ENCODE results near the gene SLC25A26.

Gene SLC25A26

DNA sequence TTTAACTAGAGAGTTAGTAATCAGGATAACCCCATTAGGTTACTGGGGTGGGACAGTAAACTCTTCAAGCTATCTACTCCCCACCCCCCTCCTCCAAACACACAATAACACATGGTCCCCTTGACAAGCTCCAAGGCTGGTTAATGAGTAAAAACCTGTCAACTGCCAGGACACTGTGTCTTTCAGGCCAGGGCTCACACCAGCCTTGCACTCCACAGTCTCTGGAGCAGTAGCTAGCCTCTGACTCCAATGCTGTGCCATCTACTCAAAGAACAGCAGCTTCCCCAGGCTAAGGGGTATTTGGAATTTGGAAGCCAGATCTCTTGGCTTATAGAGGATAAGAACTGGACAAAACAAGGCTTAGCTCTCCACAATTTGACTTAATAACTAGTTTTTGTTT lies 164.3 kb downstream of the SLC25A26 start:
- intact Hi-C loops (cut with micrococcal nuclease) = no loop called here
- Mint-ChIP-seq H3K4me1 (ENCODE audit: low read depth) (no peaks in the 10 kb centered on the region), H3K9me3 (no peaks in the 10 kb centered on the region), H3K4me3 (no peak overlapping the region), H3K36me3 (ENCODE audit: low read depth) (peaks cover 67% of the 10 kb centered on the region), H3K27me3 (no peaks in the 10 kb centered on the region), H3K27ac (no peak overlapping the region)

DNA sequence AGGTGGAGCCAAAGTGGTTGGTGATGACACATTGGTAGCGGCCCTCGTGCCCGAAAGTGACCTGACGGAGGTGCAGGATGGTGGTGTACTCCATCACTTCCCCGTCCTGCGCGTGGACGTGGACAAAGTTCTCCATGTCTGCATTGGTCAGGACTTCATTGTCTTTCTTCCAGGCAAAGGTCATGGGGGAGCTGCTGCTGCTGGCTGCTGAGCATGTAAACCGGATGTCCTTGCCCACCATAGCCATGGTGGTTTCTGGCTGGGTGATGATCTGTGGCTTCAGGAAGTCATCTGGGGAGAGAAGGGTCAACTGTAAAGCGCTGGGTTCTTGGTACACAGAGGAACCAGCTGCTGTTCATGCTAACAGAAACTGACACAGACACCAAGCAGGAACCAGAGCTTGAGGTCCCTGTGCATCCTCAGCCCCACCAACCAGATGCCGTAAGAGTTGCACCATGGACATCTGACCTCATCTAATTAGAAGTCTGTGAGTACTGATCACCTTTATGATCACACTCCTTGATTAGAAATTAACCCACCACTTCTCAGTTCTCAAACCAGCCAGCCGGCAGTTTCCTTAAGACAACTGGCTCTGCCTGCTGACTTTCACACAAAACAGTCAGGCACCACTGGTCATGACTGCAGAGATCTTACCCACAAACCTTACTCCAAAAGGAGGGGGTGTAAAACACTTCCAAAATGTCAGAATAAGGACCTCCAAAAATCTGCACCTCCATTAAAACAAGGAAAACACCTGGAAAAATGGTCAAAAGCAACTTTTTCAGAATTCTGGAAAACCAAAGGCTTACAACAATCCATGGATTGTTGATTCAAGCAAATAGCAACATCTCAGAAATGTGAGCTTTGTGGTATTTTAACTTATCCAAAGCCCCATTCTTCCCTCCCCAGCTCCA lies 165.5 kb downstream of the SLC25A26 start:
- H3K27ac Mint-ChIP-seq = no peak overlapping the region
- H3K9me3 Mint-ChIP-seq = no peaks in the 10 kb centered on the region
- H3K36me3 Mint-ChIP-seq (ENCODE audit: low read depth) = peaks cover 55% of the 10 kb centered on the region
- no peaks in the 10 kb centered on the region for H3K4me1 Mint-ChIP-seq (ENCODE audit: low read depth)
- no peak overlapping the region for H3K4me3 Mint-ChIP-seq
- H3K27me3 Mint-ChIP-seq = no peaks in the 10 kb centered on the region
- intact Hi-C loops (cut with micrococcal nuclease) = no loop called here

DNA sequence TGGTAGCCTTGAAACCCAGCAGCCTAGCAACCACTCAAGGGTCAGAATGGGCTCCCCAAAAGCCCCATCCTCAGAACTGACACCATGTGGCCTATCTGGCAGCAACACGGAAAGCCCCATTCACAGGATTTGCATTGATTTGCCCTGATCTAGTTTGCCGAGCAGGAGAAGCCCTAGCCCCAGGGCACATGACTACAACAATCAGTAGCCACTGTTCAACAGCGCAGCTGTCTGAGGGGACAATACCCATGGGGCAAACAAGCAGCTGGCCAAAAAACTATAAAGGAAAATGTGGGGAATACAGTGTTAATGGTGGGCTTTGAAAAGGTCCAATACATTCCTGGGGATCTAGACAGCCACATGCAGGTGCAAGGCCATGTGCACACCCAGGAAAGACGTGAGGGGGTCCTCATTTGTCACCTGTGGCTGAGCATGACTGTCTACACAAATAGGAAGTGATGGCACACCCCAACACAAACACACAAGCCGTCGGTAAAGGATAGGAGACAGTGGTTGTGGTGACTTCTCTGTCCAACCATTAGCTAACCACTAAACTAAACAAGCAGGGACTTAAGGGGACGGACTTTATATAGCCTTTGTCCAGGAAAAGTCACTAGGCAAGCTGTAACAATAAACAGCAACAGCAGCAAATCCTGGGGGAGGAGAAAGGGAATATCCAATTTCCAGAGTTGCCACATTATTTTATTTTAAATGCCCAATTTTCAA lies 166.3 kb downstream of the SLC25A26 start:
- H3K27me3 Mint-ChIP-seq = no peaks in the 10 kb centered on the region
- no peaks in the 10 kb centered on the region for H3K4me1 Mint-ChIP-seq (ENCODE audit: low read depth)
- no peak overlapping the region for H3K27ac Mint-ChIP-seq
- peaks cover 47% of the 10 kb centered on the region for H3K36me3 Mint-ChIP-seq (ENCODE audit: low read depth)
- no peaks in the 10 kb centered on the region for H3K9me3 Mint-ChIP-seq
- no peak overlapping the region for H3K4me3 Mint-ChIP-seq
- intact Hi-C loops (cut with micrococcal nuclease) = no loop called here

DNA sequence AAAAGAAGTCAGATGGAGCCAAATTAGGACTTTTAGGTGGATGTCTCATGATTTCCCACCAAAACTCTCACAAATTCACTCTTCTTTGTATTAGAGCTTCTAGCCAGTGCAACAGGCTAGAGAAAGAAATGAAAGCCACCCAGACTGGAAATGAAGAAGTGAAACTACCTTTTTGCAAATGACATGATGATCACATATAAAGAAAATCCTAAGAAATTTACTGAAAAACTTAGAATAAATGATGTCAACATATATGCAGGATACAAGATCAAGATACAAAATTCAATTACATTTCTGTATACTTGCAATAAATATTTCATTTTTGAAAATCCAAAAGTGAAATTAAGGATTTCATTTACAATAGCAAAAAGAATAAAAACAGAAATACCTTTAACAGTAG lies 169.2 kb downstream of the SLC25A26 start:
- Mint-ChIP-seq H3K4me1 (ENCODE audit: low read depth) (no peaks in the 10 kb centered on the region), H3K27me3 (no peaks in the 10 kb centered on the region), H3K36me3 (ENCODE audit: low read depth) (peaks cover 35% of the 10 kb centered on the region), H3K27ac (no peak overlapping the region), H3K9me3 (no peaks in the 10 kb centered on the region), H3K4me3 (no peak overlapping the region)
- intact Hi-C loops (cut with micrococcal nuclease) = no loop called here

DNA sequence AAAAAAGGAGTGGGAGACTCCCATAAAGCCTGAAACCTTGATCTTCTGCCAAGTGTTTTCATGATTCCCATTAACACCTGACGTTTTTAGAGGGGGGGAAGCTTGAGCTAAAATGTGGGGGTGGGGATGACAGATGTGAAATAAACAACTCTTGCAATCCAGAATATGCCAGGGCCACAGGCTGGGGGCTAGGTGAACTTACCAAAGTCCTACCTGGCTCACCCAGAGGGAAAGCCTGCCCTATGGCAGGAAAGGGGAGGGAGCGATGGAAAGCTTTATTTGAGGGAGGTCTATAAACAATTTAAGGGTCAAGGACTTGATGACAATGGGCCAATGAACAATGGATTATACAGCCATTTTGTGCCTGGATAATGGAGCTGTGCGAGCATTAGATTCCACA lies 171.7 kb downstream of the SLC25A26 start:
- H3K4me3 Mint-ChIP-seq = no peak overlapping the region
- H3K27me3 Mint-ChIP-seq = no peaks in the 10 kb centered on the region
- peaks cover 28% of the 10 kb centered on the region for H3K36me3 Mint-ChIP-seq (ENCODE audit: low read depth)
- no peak overlapping the region for H3K27ac Mint-ChIP-seq
- no peaks in the 10 kb centered on the region for H3K9me3 Mint-ChIP-seq
- intact Hi-C loops (cut with micrococcal nuclease) = no loop called here
- H3K4me1 Mint-ChIP-seq (ENCODE audit: low read depth) = peaks cover 1% of the 10 kb centered on the region

DNA sequence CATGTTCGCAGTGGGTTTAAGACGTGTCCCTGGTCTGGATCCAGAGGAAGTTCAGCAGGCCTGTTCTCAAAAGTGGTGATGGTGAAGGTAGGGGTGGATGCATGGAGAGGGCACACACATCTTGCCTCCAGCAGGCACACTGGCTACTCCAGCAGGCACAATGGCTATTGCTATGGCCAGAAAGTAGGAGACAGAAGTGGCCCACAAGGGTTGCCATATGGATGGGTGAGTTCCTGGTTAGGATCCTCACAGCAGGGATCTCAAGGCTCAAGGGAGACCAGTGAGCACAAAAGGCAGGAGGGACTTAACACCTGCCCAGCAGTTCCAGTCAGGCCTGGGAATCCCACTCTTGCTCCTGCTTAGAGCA lies 172.1 kb downstream of the SLC25A26 start:
- H3K27ac Mint-ChIP-seq = no peak overlapping the region
- no peaks in the 10 kb centered on the region for H3K9me3 Mint-ChIP-seq
- intact Hi-C loops (cut with micrococcal nuclease) = no loop called here
- no peaks in the 10 kb centered on the region for H3K27me3 Mint-ChIP-seq
- peaks cover 6% of the 10 kb centered on the region for H3K4me1 Mint-ChIP-seq (ENCODE audit: low read depth)
- peaks cover 28% of the 10 kb centered on the region for H3K36me3 Mint-ChIP-seq (ENCODE audit: low read depth)
- no peak overlapping the region for H3K4me3 Mint-ChIP-seq

DNA sequence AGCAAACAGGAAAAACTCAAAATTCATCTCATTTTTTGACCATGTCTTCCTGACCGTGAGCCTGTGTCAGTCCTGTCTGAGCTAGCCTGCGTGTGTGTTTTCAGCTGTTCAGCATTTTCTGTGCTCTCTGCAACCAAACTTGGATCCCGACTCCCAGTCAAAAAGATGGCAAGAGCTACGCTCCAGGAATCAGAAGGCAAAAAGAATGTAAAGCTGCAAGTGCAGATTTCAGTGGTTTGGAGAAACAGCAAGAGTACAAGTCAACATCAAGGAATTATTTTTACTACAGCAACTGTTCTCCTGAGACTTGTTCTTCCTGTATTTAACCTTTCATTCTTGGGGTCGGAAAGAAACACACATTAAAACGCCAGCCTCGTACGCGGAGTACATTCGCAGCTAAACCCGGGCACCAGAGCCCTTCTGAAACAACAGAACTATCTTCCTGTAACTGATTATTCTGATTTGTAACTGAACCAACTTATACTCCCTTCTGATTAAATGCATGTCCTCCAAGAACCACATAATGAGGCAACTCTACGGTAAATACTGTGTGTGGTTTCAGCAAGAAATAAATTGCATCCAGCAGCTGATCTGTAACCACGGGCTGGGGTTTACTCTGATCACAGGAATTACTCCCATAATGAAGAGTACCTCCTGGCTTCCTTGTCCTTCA lies 172.7 kb downstream of the SLC25A26 start:
- no peaks in the 10 kb centered on the region for H3K27me3 Mint-ChIP-seq
- intact Hi-C loops (cut with micrococcal nuclease) = no loop called here
- no peaks in the 10 kb centered on the region for H3K9me3 Mint-ChIP-seq

DNA sequence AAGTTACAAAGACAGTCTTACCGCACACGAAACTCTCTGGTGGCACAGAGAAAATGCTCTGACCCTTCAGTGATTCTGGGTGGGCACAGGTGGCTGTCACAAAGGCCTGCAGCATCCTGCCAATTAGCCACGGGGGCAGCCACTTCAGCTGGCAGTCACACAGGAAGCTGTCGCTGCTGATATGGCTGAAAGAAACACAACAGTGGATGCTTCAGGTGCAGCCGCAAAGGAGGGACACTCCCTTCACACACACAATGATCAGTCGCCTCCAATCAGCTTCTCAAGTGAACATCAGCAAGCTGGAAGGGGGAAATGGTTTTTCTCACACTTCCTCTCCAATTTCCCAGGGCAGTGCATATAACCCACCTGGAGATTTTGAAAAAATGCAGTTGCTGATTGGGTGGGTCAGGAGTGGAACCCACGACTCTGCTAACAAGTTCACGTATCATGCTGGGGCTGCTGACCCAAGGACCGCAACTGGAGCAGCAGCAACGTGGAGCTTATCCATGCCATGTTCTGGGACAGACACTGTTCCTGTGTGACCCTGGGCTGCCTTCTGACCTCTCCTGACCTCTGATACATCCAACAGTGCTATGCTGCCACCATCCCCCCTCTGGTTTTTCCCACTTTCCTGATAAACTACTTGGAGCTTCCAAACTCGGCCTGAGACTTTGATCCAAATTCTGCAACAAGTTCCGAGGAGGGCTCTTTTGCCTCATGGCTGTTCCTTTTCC lies 173.4 kb downstream of the SLC25A26 start:
- Mint-ChIP-seq H3K9me3 (no peaks in the 10 kb centered on the region), H3K27me3 (no peaks in the 10 kb centered on the region), H3K4me1 (ENCODE audit: low read depth) (peaks cover 12% of the 10 kb centered on the region), H3K36me3 (ENCODE audit: low read depth) (peaks cover 34% of the 10 kb centered on the region), H3K27ac (no peak overlapping the region), H3K4me3 (no peak overlapping the region)
- intact Hi-C loops (cut with micrococcal nuclease) = no loop called here

More for the DNA sequence above, 172.7 kb downstream of the SLC25A26 start:
- Mint-ChIP-seq H3K4me3 (no peak overlapping the region), H3K4me1 (ENCODE audit: low read depth) (peaks cover 11% of the 10 kb centered on the region), H3K27ac (no peak overlapping the region), H3K36me3 (ENCODE audit: low read depth) (peaks cover 32% of the 10 kb centered on the region)

DNA sequence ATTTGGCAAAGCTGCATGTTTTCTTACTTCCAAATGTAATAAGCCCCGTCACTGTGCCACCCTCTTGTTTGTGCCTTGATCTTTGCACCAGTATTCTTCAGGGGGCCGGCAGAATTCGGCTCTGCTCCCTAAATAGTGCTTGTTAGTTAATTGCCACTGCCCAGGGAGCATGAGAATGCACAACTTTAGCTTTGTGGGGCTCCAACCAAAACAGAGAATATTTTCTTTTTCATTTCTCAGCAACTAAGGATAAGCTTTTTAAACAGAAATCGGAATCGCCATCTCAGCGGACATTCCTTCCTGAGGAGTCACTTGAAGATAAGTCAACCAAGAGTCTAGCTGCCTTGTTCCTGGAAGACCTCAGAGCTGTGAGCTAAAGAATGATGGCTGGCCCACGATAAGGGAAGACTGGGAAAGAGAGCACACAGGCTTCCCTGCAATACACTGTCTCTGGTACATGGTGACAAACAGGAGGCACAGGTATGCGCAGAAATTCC lies 174.0 kb downstream of the SLC25A26 start:
- no peak overlapping the region for H3K27ac Mint-ChIP-seq
- peaks cover 34% of the 10 kb centered on the region for H3K36me3 Mint-ChIP-seq (ENCODE audit: low read depth)
- H3K9me3 Mint-ChIP-seq = no peaks in the 10 kb centered on the region
- peaks cover 12% of the 10 kb centered on the region for H3K4me1 Mint-ChIP-seq (ENCODE audit: low read depth)
- H3K27me3 Mint-ChIP-seq = no peaks in the 10 kb centered on the region
- H3K4me3 Mint-ChIP-seq = no peak overlapping the region
- intact Hi-C loops (cut with micrococcal nuclease) = no loop called here

DNA sequence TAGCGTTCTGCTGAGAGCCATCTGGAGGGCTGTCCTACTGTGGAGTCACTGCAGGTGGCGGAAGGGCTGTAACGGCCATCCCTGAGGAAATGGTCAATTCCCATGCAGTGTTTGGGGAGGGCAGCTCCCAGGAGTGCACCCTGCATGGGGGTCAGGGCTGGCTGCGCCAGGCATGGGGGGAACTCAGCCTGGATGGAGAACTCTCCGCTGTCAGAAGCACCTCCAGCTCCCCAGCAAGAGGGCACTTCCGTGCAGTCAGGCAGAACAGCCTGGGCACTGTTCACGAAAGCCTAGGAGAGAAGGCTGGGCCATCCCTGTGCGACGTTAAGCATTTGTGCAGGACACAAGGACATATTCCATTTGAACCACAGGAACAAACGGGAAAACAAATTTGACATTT lies 174.8 kb downstream of the SLC25A26 start:
- intact Hi-C loops (cut with micrococcal nuclease) = no loop called here
- Mint-ChIP-seq H3K27me3 (no peaks in the 10 kb centered on the region), H3K9me3 (no peaks in the 10 kb centered on the region), H3K27ac (no peak overlapping the region), H3K36me3 (ENCODE audit: low read depth) (peaks cover 34% of the 10 kb centered on the region), H3K4me3 (no peak overlapping the region), H3K4me1 (ENCODE audit: low read depth) (peaks cover 12% of the 10 kb centered on the region)

DNA sequence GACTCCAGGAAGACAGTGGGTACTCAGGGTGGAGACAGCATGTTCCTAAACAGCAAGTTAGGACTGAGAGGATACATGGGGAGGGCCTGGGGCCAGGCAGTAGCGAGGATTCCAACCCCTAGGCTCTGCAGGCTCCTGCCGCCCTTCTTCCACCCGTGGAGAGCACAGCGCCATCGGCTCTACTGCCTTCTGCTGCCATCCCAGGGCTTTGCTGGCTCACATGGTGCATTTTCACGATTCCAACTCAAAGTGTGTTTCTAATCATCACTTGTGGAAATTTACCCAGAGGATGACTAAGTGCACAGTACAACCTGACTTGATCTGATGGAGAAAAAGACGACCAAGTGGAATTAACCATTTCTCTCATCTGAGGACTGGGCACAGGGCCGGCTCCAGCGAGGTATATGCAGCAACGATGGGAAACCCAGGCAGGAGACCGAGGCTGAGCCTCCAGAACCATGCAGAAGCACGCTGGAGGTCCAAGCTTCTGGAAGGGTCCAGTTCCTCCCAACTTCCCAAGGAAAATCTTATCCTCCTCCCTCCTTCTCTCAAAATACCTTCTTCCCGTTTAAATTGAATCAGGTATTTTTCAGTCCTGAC lies 175.5 kb downstream of the SLC25A26 start:
- H3K4me3 Mint-ChIP-seq = no peak overlapping the region
- peaks cover 34% of the 10 kb centered on the region for H3K36me3 Mint-ChIP-seq (ENCODE audit: low read depth)
- H3K27ac Mint-ChIP-seq = no peak overlapping the region
- intact Hi-C loops (cut with micrococcal nuclease) = no loop called here
- H3K4me1 Mint-ChIP-seq (ENCODE audit: low read depth) = peaks cover 12% of the 10 kb centered on the region
- no peaks in the 10 kb centered on the region for H3K27me3 Mint-ChIP-seq
- no peaks in the 10 kb centered on the region for H3K9me3 Mint-ChIP-seq

DNA sequence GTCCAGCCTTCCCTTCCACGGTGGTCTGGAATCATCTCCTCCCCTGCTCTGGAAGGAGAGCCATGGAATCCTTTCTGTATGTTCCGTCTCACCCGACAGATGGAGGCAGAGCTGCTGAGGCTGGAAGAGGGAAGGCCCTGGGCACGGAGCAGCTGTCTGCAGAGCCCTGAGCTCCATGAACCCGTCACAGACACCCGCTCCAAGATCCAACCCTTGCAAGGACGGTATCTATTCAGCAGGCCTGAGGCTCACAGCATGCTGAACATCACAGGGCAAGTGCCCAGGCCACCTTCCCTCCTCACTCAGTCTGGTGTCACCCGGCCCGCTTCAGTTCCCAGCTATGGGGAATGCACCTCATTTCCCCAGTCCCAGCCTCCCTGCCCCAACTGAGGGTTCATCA lies 176.1 kb downstream of the SLC25A26 start:
- intact Hi-C loops (cut with micrococcal nuclease) = no loop called here
- Mint-ChIP-seq H3K4me1 (ENCODE audit: low read depth) (peaks cover 12% of the 10 kb centered on the region), H3K27ac (no peak overlapping the region), H3K27me3 (no peaks in the 10 kb centered on the region), H3K4me3 (no peak overlapping the region), H3K9me3 (no peaks in the 10 kb centered on the region), H3K36me3 (ENCODE audit: low read depth) (peaks cover 34% of the 10 kb centered on the region)

DNA sequence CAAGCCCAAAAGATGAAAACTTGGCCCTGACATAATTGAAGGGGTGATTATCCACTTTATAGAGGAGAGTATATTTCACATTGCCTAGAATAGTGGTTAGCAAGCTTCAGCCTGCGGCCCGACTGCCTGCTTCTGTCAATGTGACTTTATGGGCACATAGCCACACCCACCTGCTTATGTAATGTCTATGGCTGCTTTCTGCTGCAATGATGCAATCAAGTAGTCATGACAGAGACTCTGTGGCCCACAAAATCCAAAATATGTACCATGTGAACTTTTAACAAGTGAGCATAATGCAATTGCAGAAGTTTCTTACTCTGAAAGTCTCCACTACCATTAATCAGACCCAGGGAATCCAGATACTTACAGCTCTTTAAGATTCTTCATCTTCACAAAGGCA lies 176.9 kb downstream of the SLC25A26 start:
- peaks cover 12% of the 10 kb centered on the region for H3K4me1 Mint-ChIP-seq (ENCODE audit: low read depth)
- no peaks in the 10 kb centered on the region for H3K9me3 Mint-ChIP-seq
- no peak overlapping the region for H3K27ac Mint-ChIP-seq
- H3K36me3 Mint-ChIP-seq (ENCODE audit: low read depth) = peaks cover 29% of the 10 kb centered on the region
- no peak overlapping the region for H3K4me3 Mint-ChIP-seq
- intact Hi-C loops (cut with micrococcal nuclease) = no loop called here
- no peaks in the 10 kb centered on the region for H3K27me3 Mint-ChIP-seq

Data from dendritic cell treated with granulocyte-macrophage colony-stimulating factor and Interleukin-4, amounts not matched to agents 40 ng/mL and 50 ng/mL, for 4 days (primary cell).